T-helper 1 cell treated with Interleukin-12 subunit alpha and Interleukin-12 subunit beta and Interleukin-4 antibody, amounts not matched to agents 30 μg/mL and 1 μg/mL, for 36 hours (primary cell): ENCODE measurements around the gene PCDHA13.

Experiments
- H3K27ac Mint-ChIP-seq: one replicate; pipeline ENCODE4 v1.8.0; 2021; ENCODE audit warnings: mild to moderate bottlenecking, mixed read lengths
- H3K27me3 Mint-ChIP-seq: one replicate; pipeline ENCODE4 v1.8.0; 2021; ENCODE audit warnings: low read depth, mixed read lengths
- H3K36me3 Mint-ChIP-seq: one replicate; pipeline ENCODE4 v1.8.0; 2021; ENCODE audit warnings: low read depth, mixed read lengths
- H3K4me1 Mint-ChIP-seq: one replicate; pipeline ENCODE4 v1.8.0; 2021; ENCODE audit warnings: low read depth, mixed read lengths
- H3K4me3 Mint-ChIP-seq: one replicate; pipeline ENCODE4 v1.8.0; 2021; ENCODE audit warnings: mild to moderate bottlenecking, moderate library complexity, mixed read lengths
- H3K9me3 Mint-ChIP-seq: one replicate; pipeline ENCODE4 v1.8.0; 2021; ENCODE audit warnings: mixed read lengths

PCDHA13 gene

GRCh38 chr5:140916325-140916724, 34.4 kb downstream of the PCDHA13 start:
- Mint-ChIP-seq H3K27ac (no peak overlapping the region), H3K36me3 (no peaks in the 10 kb centered on the region), H3K4me1 (no peaks in the 10 kb centered on the region), H3K4me3 (no peak overlapping the region), H3K27me3 (no peaks in the 10 kb centered on the region), H3K9me3 (peaks cover 15% of the 10 kb centered on the region)

- Mint-ChIP-seq H3K27ac (no peak overlapping the region), H3K9me3 (peaks cover 4% of the 10 kb centered on the region), H3K27me3 (peaks cover 19% of the 10 kb centered on the region), H3K4me1 (no peaks in the 10 kb centered on the region), H3K36me3 (no peaks in the 10 kb centered on the region), H3K4me3 (no peak overlapping the region)
Measured at GRCh38 chr5:140923601-140924000, 41.7 kb downstream of the PCDHA13 start.

- Mint-ChIP-seq H3K9me3 (peaks cover 8% of the 10 kb centered on the region), H3K4me3 (no peak within 1 kb of the TSS), H3K27me3 (peaks cover 22% of the 10 kb centered on the region), H3K27ac (no peak within 1 kb of the TSS), H3K36me3 (no peaks in the 10 kb centered on the region), H3K4me1 (no peaks in the 10 kb centered on the region)
Measured at GRCh38 chr5:140925806-140926442, 44.0 kb downstream of the PCDHA13 start, which contains the start of gene PCDHAC1. PCDHAC1 (plus strand) TSS chr5:140926299; CDS start chr5:140926893, 594 bp downstream.

- Mint-ChIP-seq H3K9me3 (peaks cover 8% of the 10 kb centered on the region), H3K27me3 (peaks cover 22% of the 10 kb centered on the region), H3K27ac (no peak overlapping the region), H3K36me3 (no peaks in the 10 kb centered on the region), H3K4me1 (no peaks in the 10 kb centered on the region), H3K4me3 (no peak overlapping the region)
Measured at GRCh38 chr5:140926443-140927227, 44.7 kb downstream of the PCDHA13 start.

- Mint-ChIP-seq H3K9me3 (peaks cover 8% of the 10 kb centered on the region), H3K36me3 (no peaks in the 10 kb centered on the region), H3K4me1 (no peaks in the 10 kb centered on the region), H3K27ac (no peak overlapping the region), H3K27me3 (peaks cover 22% of the 10 kb centered on the region), H3K4me3 (no peak overlapping the region)
Measured at GRCh38 chr5:140927228-140927573, 45.3 kb downstream of the PCDHA13 start.
